CD8-positive, alpha-beta memory T cell (primary cell): ENCODE data around the gene TAF3. TPM values are rescaled to one million over a fixed set of nuclear protein-coding genes. Genes with fewer than 3 reads are reported as not detected.

Source experiments
- CTCF ChIA-PET: fragments of 350-600 bp; sonication (Branson Sonifier 250); formaldehyde crosslinking; loops from one replicate; lab custom pipeline; 2021; ENCODE audit warnings: antibody characterized with exemption; lab: Charles Lee
- POLR2A ChIA-PET: fragments of 350-600 bp; sonication (Branson Sonifier 250); formaldehyde crosslinking; loops from one replicate; lab custom pipeline; 2021; ENCODE audit warnings: antibody characterized with exemption; lab: Charles Lee
- DNase-seq, 5 donors: peaks; one replicate each; pipeline versions ENCODE4 v3.0.0 to v3.0.0-alpha.2; 2020 to 2022; ENCODE audit warnings: mixed read lengths in 1 of 5
- H3K27ac ChIP-seq: one replicate; pipeline ENCODE4 v1.7.0; 2013; ENCODE audit warnings: low read depth, mild to moderate bottlenecking, low read length, moderate library complexity
- H3K27me3 ChIP-seq: 2 replicates; pipeline ENCODE4 v1.7.0; 2013; ENCODE audit warnings: low read length, mild to moderate bottlenecking; ENCODE audit not compliant: insufficient read depth, poor library complexity, severe bottlenecking
- H3K36me3 ChIP-seq: 2 replicates; pipeline ENCODE4 v1.7.0; 2013; ENCODE audit warnings: mild to moderate bottlenecking, low read length, moderate library complexity; ENCODE audit not compliant: insufficient read depth
- H3K4me1 ChIP-seq: 2 replicates; pipeline ENCODE4 v1.7.0; 2013; ENCODE audit warnings: mild to moderate bottlenecking, low read length, moderate library complexity; ENCODE audit not compliant: insufficient read depth
- H3K4me3 ChIP-seq: 2 replicates; pipeline ENCODE4 v1.7.0; 2013; ENCODE audit warnings: mild to moderate bottlenecking, low read length
- H3K9me3 ChIP-seq: 2 replicates; pipeline ENCODE4 v1.7.0; 2013; ENCODE audit warnings: mild to moderate bottlenecking, low read length
- H3K27ac Mint-ChIP-seq, 8 donors: one replicate each; pipeline ENCODE4 v1.8.0; 2020 to 2021; ENCODE audit warnings: mixed read lengths in 8 of 8, mild to moderate bottlenecking in 6 of 8, inconsistent platforms in 3 of 8, moderate library complexity in 3 of 8
- H3K27me3 Mint-ChIP-seq, 2 donors: one replicate each; pipeline ENCODE4 v1.8.0; 2020 to 2021; ENCODE audit warnings: mixed read lengths in 2 of 2, mild to moderate bottlenecking in 1 of 2, moderate library complexity in 1 of 2
- H3K36me3 Mint-ChIP-seq, 3 donors: one replicate each; pipeline ENCODE4 v1.8.0; 2020 to 2021; ENCODE audit warnings: mixed read lengths in 3 of 3, inconsistent platforms in 1 of 3, mild to moderate bottlenecking in 1 of 3
- H3K4me1 Mint-ChIP-seq, 3 donors: one replicate each; pipeline ENCODE4 v1.8.0; 2020 to 2021; ENCODE audit warnings: mixed read lengths in 3 of 3, inconsistent platforms in 1 of 3, mild to moderate bottlenecking in 1 of 3
- H3K4me3 Mint-ChIP-seq, 7 donors: one replicate each; pipeline ENCODE4 v1.8.0; 2020 to 2021; ENCODE audit warnings: mixed read lengths in 7 of 7, mild to moderate bottlenecking in 6 of 7, moderate library complexity in 4 of 7, inconsistent platforms in 2 of 7
- H3K9me3 Mint-ChIP-seq, 5 donors: one replicate each; pipeline ENCODE4 v1.8.0; 2020 to 2022; ENCODE audit warnings: mixed read lengths in 5 of 5, mild to moderate bottlenecking in 3 of 5, moderate library complexity in 2 of 5, inconsistent platforms in 1 of 5
- polyA plus RNA-seq: library from polyadenylated mRNA; unstranded; fragments of 300-500 nt; fragmentation: Illumina TruSeq; gene quantifications from one replicate; pipeline ENCODE4 v1.2.3, GENCODE V29; 2021
- total RNA-seq, 2 experiments: library from RNA; stranded (reverse); gene quantifications; one replicate each; pipeline ENCODE4 v1.2.3, GENCODE V29; 2021

Gene TAF3
- total and polyA plus RNA-seq, 3 experiments from 2014 or later, result 16.9 to 22.6 (median 22.5) TPM

GRCh38 chr10:7887174-7887816, 69.0 kb downstream of the TAF3 start:
- Histone ChIP-seq H3K4me3 (no peak overlapping the region), H3K36me3 (no peaks in the 10 kb centered on the region), H3K9me3 (no peaks in the 10 kb centered on the region), H3K27ac (no peak overlapping the region), H3K27me3 (no peaks in the 10 kb centered on the region), H3K4me1 (no peaks in the 10 kb centered on the region)
- no peak overlapping the region for H3K27ac Mint-ChIP-seq
- H3K27me3 Mint-ChIP-seq, result no peaks in the 10 kb centered on the region
- H3K4me1 Mint-ChIP-seq, result peaks cover 30 to 61% (median 33%) of the 10 kb centered on the region in 3 donors
- CTCF ChIA-PET, result no interaction called here
- H3K36me3 Mint-ChIP-seq, result peaks cover 0 to 6% (median 0%) of the 10 kb centered on the region in 3 donors
- POLR2A ChIA-PET, result no interaction called here
- no peak overlapping the region for H3K4me3 Mint-ChIP-seq
- H3K9me3 Mint-ChIP-seq, result no peaks in the 10 kb centered on the region
- no peak for DNase-seq

- Mint-ChIP-seq H3K27ac (peak overlapping the region in 3 of 8 donors; percentile 9 to 58 (median 13)), H3K4me3 (no peak overlapping the region), H3K9me3 (no peaks in the 10 kb centered on the region), H3K27me3 (no peaks in the 10 kb centered on the region), H3K36me3 (peaks cover 0 to 13% (median 1%) of the 10 kb centered on the region in 3 donors), H3K4me1 (peaks cover 30 to 61% (median 37%) of the 10 kb centered on the region in 3 donors)
- DNase-seq, result no peak
- ChIA-PET POLR2A (interaction anchor here (0.6 kb wide), 1 partner anchor 18 kb away, joined by 4 read pairs; no protein-coding TSS in a partner anchor), CTCF (no interaction called here)
- H3K4me3 ChIP-seq, result no peak overlapping the region
- no peaks in the 10 kb centered on the region for H3K27me3 ChIP-seq
- no peaks in the 10 kb centered on the region for H3K36me3 ChIP-seq
- no peak overlapping the region for H3K27ac ChIP-seq
- no peaks in the 10 kb centered on the region for H3K9me3 ChIP-seq
- H3K4me1 ChIP-seq, result no peaks in the 10 kb centered on the region
These were observed 71.7 kb downstream of the TAF3 start for GRCh38 chr10:7889947-7890542.

GRCh38 chr10:7890781-7891180, 72.5 kb downstream of the TAF3 start:
- POLR2A ChIA-PET, result interaction anchor here (0.6 kb wide), 1 partner anchor 19 kb away, joined by 4 read pairs; no protein-coding TSS in a partner anchor
- Mint-ChIP-seq H3K4me3 (peak overlapping the region in 1 of 7 donors; percentile 0), H3K27ac (peak overlapping the region in 2 of 8 donors; percentile 30 to 32), H3K9me3 (no peaks in the 10 kb centered on the region), H3K27me3 (no peaks in the 10 kb centered on the region), H3K36me3 (peaks cover 0 to 13% (median 3%) of the 10 kb centered on the region in 3 donors), H3K4me1 (peaks cover 25 to 60% (median 44%) of the 10 kb centered on the region in 3 donors)
- Histone ChIP-seq H3K9me3 (no peaks in the 10 kb centered on the region), H3K36me3 (no peaks in the 10 kb centered on the region), H3K27ac (no peak overlapping the region), H3K4me1 (no peaks in the 10 kb centered on the region), H3K4me3 (no peak overlapping the region), H3K27me3 (no peaks in the 10 kb centered on the region)
- DNase-seq, result no peak
- CTCF ChIA-PET, result no interaction called here

GRCh38 chr10:7891634-7892033, 73.3 kb downstream of the TAF3 start:
- CTCF ChIA-PET, result no interaction called here

GRCh38 chr10:7892146-7892545, 73.8 kb downstream of the TAF3 start:
- Mint-ChIP-seq H3K36me3 (peaks cover 6 to 22% (median 15%) of the 10 kb centered on the region in 3 donors), H3K4me1 (peaks cover 29 to 56% (median 53%) of the 10 kb centered on the region in 3 donors), H3K4me3 (no peak overlapping the region), H3K27me3 (no peaks in the 10 kb centered on the region), H3K27ac (peak overlapping the region in 1 of 8 donors; percentile 10), H3K9me3 (no peaks in the 10 kb centered on the region)
- Histone ChIP-seq H3K27me3 (no peaks in the 10 kb centered on the region), H3K9me3 (no peaks in the 10 kb centered on the region), H3K4me3 (no peak overlapping the region), H3K27ac (no peak overlapping the region), H3K4me1 (no peaks in the 10 kb centered on the region), H3K36me3 (no peaks in the 10 kb centered on the region)
- CTCF ChIA-PET, result no interaction called here
- POLR2A ChIA-PET, result no interaction called here
- no peak for DNase-seq

More at GRCh38 chr10:7891634-7892033, 73.3 kb downstream of the TAF3 start:
- Histone ChIP-seq H3K36me3 (no peaks in the 10 kb centered on the region), H3K27ac (no peak overlapping the region), H3K27me3 (no peaks in the 10 kb centered on the region), H3K9me3 (no peaks in the 10 kb centered on the region), H3K4me1 (no peaks in the 10 kb centered on the region), H3K4me3 (no peak overlapping the region)
- Mint-ChIP-seq H3K4me3 (no peak overlapping the region), H3K4me1 (peaks cover 26 to 56% (median 52%) of the 10 kb centered on the region in 3 donors), H3K27me3 (no peaks in the 10 kb centered on the region), H3K36me3 (peaks cover 2 to 17% (median 9%) of the 10 kb centered on the region in 3 donors), H3K9me3 (no peaks in the 10 kb centered on the region), H3K27ac (no peak overlapping the region)
- POLR2A ChIA-PET, result no interaction called here
- no peak for DNase-seq

GRCh38 chr10:7895699-7896090, 77.4 kb downstream of the TAF3 start:
- Mint-ChIP-seq H3K27me3 (no peaks in the 10 kb centered on the region), H3K9me3 (no peaks in the 10 kb centered on the region), H3K36me3 (peaks cover 6 to 36% (median 26%) of the 10 kb centered on the region in 3 donors), H3K27ac (no peak overlapping the region), H3K4me1 (peaks cover 24 to 49% (median 45%) of the 10 kb centered on the region in 3 donors), H3K4me3 (no peak overlapping the region)
- Histone ChIP-seq H3K27ac (no peak overlapping the region), H3K36me3 (no peaks in the 10 kb centered on the region), H3K4me3 (no peak overlapping the region), H3K9me3 (no peaks in the 10 kb centered on the region), H3K4me1 (no peaks in the 10 kb centered on the region), H3K27me3 (no peaks in the 10 kb centered on the region)
- ChIA-PET CTCF (no interaction called here), POLR2A (no interaction called here)
- DNase-seq, result no peak

- H3K4me3 Mint-ChIP-seq, result no peak overlapping the region
- no peaks in the 10 kb centered on the region for H3K27me3 ChIP-seq
- H3K4me1 ChIP-seq, result no peaks in the 10 kb centered on the region
- no peak overlapping the region for H3K27ac ChIP-seq
- no peak overlapping the region for H3K27ac Mint-ChIP-seq
- no peaks in the 10 kb centered on the region for H3K27me3 Mint-ChIP-seq
- ChIA-PET POLR2A (no interaction called here), CTCF (no interaction called here)
- H3K4me3 ChIP-seq, result no peak overlapping the region
- H3K4me1 Mint-ChIP-seq, result peaks cover 22 to 44% (median 40%) of the 10 kb centered on the region in 3 donors
- no peaks in the 10 kb centered on the region for H3K36me3 ChIP-seq
- H3K9me3 ChIP-seq, result no peaks in the 10 kb centered on the region
- no peaks in the 10 kb centered on the region for H3K9me3 Mint-ChIP-seq
- no peak for DNase-seq
- H3K36me3 Mint-ChIP-seq, result peaks cover 6 to 36% (median 26%) of the 10 kb centered on the region in 3 donors
These were observed 78.0 kb downstream of the TAF3 start for GRCh38 chr10:7896297-7896696.

- Histone ChIP-seq H3K4me3 (no peak overlapping the region), H3K9me3 (no peaks in the 10 kb centered on the region), H3K27me3 (no peaks in the 10 kb centered on the region), H3K36me3 (no peaks in the 10 kb centered on the region), H3K4me1 (no peaks in the 10 kb centered on the region), H3K27ac (no peak overlapping the region)
- ChIA-PET CTCF (no interaction called here), POLR2A (no interaction called here)
- no peak for DNase-seq
- H3K9me3 Mint-ChIP-seq, result no peaks in the 10 kb centered on the region
- H3K27ac Mint-ChIP-seq, result no peak overlapping the region
- peaks cover 6 to 40% (median 25%) of the 10 kb centered on the region in 3 donors for H3K36me3 Mint-ChIP-seq
- peaks cover 25 to 51% (median 48%) of the 10 kb centered on the region in 3 donors for H3K4me1 Mint-ChIP-seq
- H3K4me3 Mint-ChIP-seq, result no peak overlapping the region
- no peaks in the 10 kb centered on the region for H3K27me3 Mint-ChIP-seq
These were observed 83.0 kb downstream of the TAF3 start for GRCh38 chr10:7901256-7901655.
